Stimulated activated effector memory CD8-positive, alpha-beta T cell treated with anti-CD3 and anti-CD28 coated beads, Interleukin-12 subunit alpha, Interleukin-12 subunit beta, amount 100 ng/mL, for 72 hours (primary cell): Measurements from ENCODE around the gene GBF1.
"Not testable (repeated sequence)": the region's sequence is repeated elsewhere in the genome, so short reads cannot be mapped to it uniquely, and the experiment has no call there.

Experiments
- ATAC-seq: fragments of 150-1000 bp; cut with Tn5 transposase; 2 replicates; pipeline ENCODE4 v1.10.0; 2021
- DNase-seq, 2 donors: peaks; one replicate each; pipeline ENCODE4 v3.0.0; 2021 to 2022; ENCODE audit warnings: low spot score in 2 of 2
- H3K27ac Mint-ChIP-seq: one replicate; pipeline ENCODE4 v1.8.0; 2022; ENCODE audit warnings: mild to moderate bottlenecking, mixed read lengths
- H3K36me3 Mint-ChIP-seq: one replicate; pipeline ENCODE4 v1.8.0; 2022; ENCODE audit warnings: mild to moderate bottlenecking, mixed read lengths
- H3K4me1 Mint-ChIP-seq: one replicate; pipeline ENCODE4 v1.8.0; 2022; ENCODE audit warnings: mixed read lengths
- H3K4me3 Mint-ChIP-seq: one replicate; pipeline ENCODE4 v1.8.0; 2022; ENCODE audit warnings: mild to moderate bottlenecking, mixed read lengths
- H3K9me3 Mint-ChIP-seq: one replicate; pipeline ENCODE4 v1.8.0; 2022; ENCODE audit warnings: mixed read lengths

Gene GBF1

DNA sequence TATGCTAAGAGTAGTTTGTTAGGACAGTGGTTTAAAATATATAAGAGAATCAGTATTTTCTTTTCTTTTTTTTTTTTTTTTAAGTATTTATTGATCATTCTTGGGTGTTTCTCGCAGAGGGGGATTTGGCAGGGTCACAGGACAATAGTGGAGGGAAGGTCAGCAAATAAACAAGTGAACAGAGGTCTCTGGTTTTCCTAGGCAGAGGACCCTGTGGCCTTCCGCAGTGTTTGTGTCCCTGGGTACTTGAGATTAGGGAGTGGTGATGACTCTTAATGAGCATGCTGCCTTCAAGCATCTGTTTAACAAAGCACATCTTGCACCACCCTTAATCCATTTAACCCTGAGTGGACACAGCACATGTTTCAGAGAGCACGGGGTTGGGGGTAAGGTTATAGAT lies 55.6 kb downstream of the GBF1 start:
- H3K4me3 Mint-ChIP-seq, H3K27ac Mint-ChIP-seq, DNase-seq, ATAC-seq, H3K9me3 Mint-ChIP-seq: not testable (repeated sequence)
- Mint-ChIP-seq H3K36me3 (peaks cover 13% of the 10 kb centered on the region), H3K4me1 (peaks cover 19% of the 10 kb centered on the region)

DNA sequence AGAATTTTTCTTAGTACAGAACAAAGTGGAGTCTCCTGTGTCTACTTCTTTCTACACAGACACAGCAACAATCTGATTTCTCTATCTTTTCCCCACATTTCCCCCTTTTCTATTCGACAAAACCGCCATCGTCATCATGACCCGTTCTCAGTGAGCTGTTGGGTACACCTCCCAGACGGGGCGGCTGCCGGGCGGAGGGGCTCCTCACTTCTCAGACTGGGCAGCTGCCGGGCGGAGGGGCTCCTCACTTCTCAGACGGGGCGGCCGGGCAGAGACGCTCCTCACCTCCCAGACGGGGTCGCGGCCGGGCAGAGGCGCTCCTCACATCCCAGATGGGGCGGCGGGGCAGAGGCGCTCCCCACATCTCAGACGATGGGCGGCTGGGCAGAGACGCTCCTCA lies 56.0 kb downstream of the GBF1 start:
- peaks cover 13% of the 10 kb centered on the region for H3K36me3 Mint-ChIP-seq
- not testable (repeated sequence) for ATAC-seq, H3K4me3 Mint-ChIP-seq, DNase-seq, H3K9me3 Mint-ChIP-seq, H3K27ac Mint-ChIP-seq
- H3K4me1 Mint-ChIP-seq, result peaks cover 19% of the 10 kb centered on the region

DNA sequence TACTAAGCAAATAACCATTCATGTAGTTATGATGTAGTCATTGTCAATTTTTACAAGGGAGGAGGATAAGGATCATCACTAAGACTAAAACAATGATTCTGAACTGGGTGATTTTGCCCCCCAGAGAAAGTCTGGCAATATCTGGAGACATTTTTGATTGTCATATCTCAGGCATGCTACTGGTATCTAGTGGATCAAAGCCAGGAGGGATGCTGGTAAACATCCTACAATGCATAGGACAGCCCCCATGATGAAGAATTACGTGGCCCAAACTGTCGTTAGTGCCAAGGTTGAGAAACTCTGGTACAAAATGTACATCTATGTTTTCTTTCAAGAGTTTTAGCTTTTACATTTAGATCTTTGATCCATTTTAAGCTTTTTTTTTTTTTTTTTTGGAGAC lies 57.3 kb downstream of the GBF1 start:
- ATAC-seq, result no peak
- H3K27ac Mint-ChIP-seq, result no peak overlapping the region
- peaks cover 19% of the 10 kb centered on the region for H3K4me1 Mint-ChIP-seq
- no peak overlapping the region for H3K4me3 Mint-ChIP-seq
- DNase-seq, result no peak
- peaks cover 17% of the 10 kb centered on the region for H3K36me3 Mint-ChIP-seq
- H3K9me3 Mint-ChIP-seq, result no peaks in the 10 kb centered on the region

DNA sequence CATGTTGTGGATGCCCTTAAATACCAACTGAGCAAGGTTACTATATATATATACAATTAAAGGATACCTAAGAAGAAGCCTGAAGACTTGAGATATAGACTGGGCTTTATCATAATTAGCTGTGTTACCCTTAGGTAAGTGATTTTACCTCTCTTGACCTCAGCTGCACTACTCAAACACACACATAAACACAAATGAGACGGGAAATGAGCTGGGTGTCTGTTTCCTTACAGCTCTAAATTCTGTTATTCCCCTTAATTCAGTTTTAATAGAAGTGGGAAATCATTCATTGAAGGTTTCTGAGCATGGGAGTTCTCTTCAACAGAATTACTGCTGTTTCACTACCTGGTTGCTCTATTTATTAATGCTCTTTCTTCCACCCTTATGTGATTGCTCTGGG lies 60.7 kb downstream of the GBF1 start:
- H3K4me3 Mint-ChIP-seq, result no peak overlapping the region
- ATAC-seq, result no peak
- H3K9me3 Mint-ChIP-seq, result no peaks in the 10 kb centered on the region
- H3K4me1 Mint-ChIP-seq, result peaks cover 21% of the 10 kb centered on the region
- no peak overlapping the region for H3K27ac Mint-ChIP-seq
- H3K36me3 Mint-ChIP-seq, result peaks cover 16% of the 10 kb centered on the region
- no peak for DNase-seq

DNA sequence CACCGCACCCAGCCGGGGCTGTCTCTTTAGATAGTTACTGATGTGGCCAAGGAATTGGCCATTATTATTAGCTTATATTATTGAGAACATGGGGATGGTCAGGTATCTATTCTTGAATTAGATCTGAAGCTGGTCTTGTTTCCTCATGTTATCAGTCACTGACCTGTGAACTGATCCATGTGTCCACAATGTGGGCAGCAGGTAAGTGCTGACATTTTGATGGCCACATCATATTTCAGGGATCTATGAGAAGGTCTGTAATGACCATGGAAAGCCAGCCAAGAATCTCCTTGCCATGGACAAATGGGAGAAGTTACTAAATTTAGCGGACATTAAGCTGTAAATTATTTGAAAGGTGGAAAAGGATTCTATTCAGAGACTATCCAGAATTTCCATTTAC lies 61.4 kb downstream of the GBF1 start:
- H3K4me3 Mint-ChIP-seq, result no peak overlapping the region
- no peak for DNase-seq
- no peak overlapping the region for H3K27ac Mint-ChIP-seq
- peaks cover 28% of the 10 kb centered on the region for H3K4me1 Mint-ChIP-seq
- no peaks in the 10 kb centered on the region for H3K9me3 Mint-ChIP-seq
- no peak for ATAC-seq
- peaks cover 16% of the 10 kb centered on the region for H3K36me3 Mint-ChIP-seq

- H3K4me3 Mint-ChIP-seq, DNase-seq, ATAC-seq, H3K9me3 Mint-ChIP-seq, H3K27ac Mint-ChIP-seq: not testable (repeated sequence)
- Mint-ChIP-seq H3K4me1 (peaks cover 44% of the 10 kb centered on the region), H3K36me3 (peaks cover 16% of the 10 kb centered on the region)
These were observed 63.0 kb downstream of the GBF1 start for GRCh38 chr10:102308318-102308717.

DNA sequence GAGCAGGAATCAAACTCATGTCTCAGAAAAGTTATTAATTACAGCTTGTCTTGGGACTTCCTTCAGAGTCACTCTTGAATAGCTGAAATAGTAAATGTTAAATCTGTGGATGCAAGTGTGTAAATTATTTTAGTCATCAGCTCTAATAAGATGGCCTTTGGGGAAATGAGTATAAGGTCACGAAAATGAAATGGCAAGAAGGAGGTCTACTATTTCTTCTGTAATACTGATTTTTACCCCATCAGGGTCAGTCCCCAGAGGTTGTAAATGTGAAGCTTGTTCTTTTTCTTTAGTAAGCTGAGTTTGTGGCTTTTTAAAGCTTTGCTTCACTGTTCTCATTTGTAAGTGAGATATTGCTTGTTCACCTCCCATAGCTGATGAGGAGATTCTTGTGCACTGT lies 63.9 kb downstream of the GBF1 start:
- no peaks in the 10 kb centered on the region for H3K9me3 Mint-ChIP-seq
- peak overlapping the region; percentile 3 for H3K27ac Mint-ChIP-seq
- no peak for ATAC-seq
- no peak overlapping the region for H3K4me3 Mint-ChIP-seq
- H3K4me1 Mint-ChIP-seq, result peaks cover 49% of the 10 kb centered on the region
- DNase-seq, result no peak
- H3K36me3 Mint-ChIP-seq, result peaks cover 16% of the 10 kb centered on the region

DNA sequence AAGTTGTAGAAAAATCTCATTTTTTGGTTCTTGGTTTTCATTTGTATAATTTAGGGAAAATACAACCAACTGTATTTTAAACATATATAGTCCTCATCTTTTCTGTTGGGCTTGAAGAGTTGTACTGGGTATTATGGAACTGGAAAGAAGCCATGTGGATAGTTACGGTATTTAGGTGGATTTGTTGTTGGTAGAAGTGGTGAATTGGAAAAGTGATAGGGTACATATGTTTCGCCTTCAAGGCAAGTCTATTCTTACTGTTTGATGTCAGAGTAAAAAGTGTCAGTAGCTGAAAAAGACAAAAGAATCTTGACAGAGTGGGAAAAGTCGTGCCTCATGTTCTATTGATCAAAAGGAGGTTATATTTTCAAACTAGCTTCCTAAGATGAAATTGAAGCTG lies 64.6 kb downstream of the GBF1 start:
- ATAC-seq, result no peak
- no peak overlapping the region for H3K27ac Mint-ChIP-seq
- no peaks in the 10 kb centered on the region for H3K9me3 Mint-ChIP-seq
- H3K36me3 Mint-ChIP-seq, result peaks cover 19% of the 10 kb centered on the region
- H3K4me1 Mint-ChIP-seq, result peaks cover 56% of the 10 kb centered on the region
- no peak overlapping the region for H3K4me3 Mint-ChIP-seq
- DNase-seq, result no peak

DNA sequence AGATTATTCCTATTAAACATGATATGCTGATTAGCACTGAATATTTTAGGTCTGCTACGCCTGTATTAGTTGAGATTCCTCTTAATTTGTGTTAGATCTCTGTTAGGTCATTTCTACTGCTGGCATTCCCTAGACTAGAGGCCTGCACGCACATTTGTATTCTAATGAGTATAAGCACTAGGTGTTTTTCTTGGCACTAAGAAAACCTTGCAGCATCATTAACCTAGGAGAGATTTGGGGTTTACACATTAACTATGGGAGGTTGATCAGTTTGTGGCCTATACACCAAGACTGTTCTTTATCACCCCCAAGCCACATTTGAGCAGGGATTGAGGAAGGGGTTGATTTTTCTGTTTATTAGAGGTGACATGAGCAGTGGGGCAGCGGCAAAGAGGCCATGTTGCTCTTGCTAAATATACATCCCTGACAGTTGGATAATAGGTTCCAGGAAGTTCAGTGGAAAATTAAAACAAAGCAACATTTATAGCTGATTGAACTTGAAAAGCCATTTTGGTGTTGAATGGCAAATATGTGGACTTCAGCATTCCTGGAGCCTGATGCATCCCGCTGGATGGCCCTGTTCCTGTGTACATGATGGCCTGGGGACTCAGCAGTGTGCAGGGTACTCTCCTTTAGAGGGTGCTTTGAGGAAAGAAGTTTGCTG lies 65.2 kb downstream of the GBF1 start:
- H3K9me3 Mint-ChIP-seq, result no peaks in the 10 kb centered on the region
- H3K27ac Mint-ChIP-seq, result peak overlapping the region; percentile 1
- H3K4me1 Mint-ChIP-seq, result peaks cover 56% of the 10 kb centered on the region
- ATAC-seq (no peak), DNase-seq (no peak)
- peaks cover 17% of the 10 kb centered on the region for H3K36me3 Mint-ChIP-seq
- no peak overlapping the region for H3K4me3 Mint-ChIP-seq

GRCh38 chr10:102311025-102311420 lies 65.7 kb downstream of the GBF1 start:
- H3K4me3 Mint-ChIP-seq, result no peak overlapping the region
- no peak for ATAC-seq
- peaks cover 17% of the 10 kb centered on the region for H3K36me3 Mint-ChIP-seq
- no peaks in the 10 kb centered on the region for H3K9me3 Mint-ChIP-seq
- H3K4me1 Mint-ChIP-seq, result peaks cover 56% of the 10 kb centered on the region
- H3K27ac Mint-ChIP-seq, result peak overlapping the region; percentile 1
- DNase-seq, result no peak

- H3K27ac Mint-ChIP-seq, result peak overlapping the region; percentile 68
- no peak overlapping the region for H3K4me3 Mint-ChIP-seq
- DNase-seq, result no peak
- ATAC-seq, result peak; percentile 78
- peaks cover 12% of the 10 kb centered on the region for H3K36me3 Mint-ChIP-seq
- H3K9me3 Mint-ChIP-seq, result no peaks in the 10 kb centered on the region
- peaks cover 56% of the 10 kb centered on the region for H3K4me1 Mint-ChIP-seq
These were observed 67.4 kb downstream of the GBF1 start for GRCh38 chr10:102312683-102313082.

- Mint-ChIP-seq H3K36me3 (peaks cover 7% of the 10 kb centered on the region), H3K4me3 (no peak overlapping the region), H3K4me1 (peaks cover 56% of the 10 kb centered on the region), H3K9me3 (no peaks in the 10 kb centered on the region), H3K27ac (peak overlapping the region; percentile 68)
- DNase-seq, result no peak
- ATAC-seq, result no peak
These were observed 68.0 kb downstream of the GBF1 start for GRCh38 chr10:102313221-102313896.

GRCh38 chr10:102314801-102315200 lies 69.5 kb downstream of the GBF1 start:
- peaks cover 47% of the 10 kb centered on the region for H3K4me1 Mint-ChIP-seq
- ATAC-seq, result no peak
- H3K36me3 Mint-ChIP-seq, result peaks cover 7% of the 10 kb centered on the region
- no peak overlapping the region for H3K27ac Mint-ChIP-seq
- no peak for DNase-seq
- H3K4me3 Mint-ChIP-seq, result no peak overlapping the region
- H3K9me3 Mint-ChIP-seq, result no peaks in the 10 kb centered on the region

GRCh38 chr10:102316421-102316820 lies 71.1 kb downstream of the GBF1 start:
- H3K36me3 Mint-ChIP-seq, result peaks cover 7% of the 10 kb centered on the region
- no peak overlapping the region for H3K4me3 Mint-ChIP-seq
- no peak for DNase-seq
- H3K4me1 Mint-ChIP-seq, result peaks cover 37% of the 10 kb centered on the region
- no peak overlapping the region for H3K27ac Mint-ChIP-seq
- no peaks in the 10 kb centered on the region for H3K9me3 Mint-ChIP-seq
- ATAC-seq, result no peak

GRCh38 chr10:102322914-102323313 lies 77.6 kb downstream of the GBF1 start:
- ATAC-seq (peak; percentile 89), DNase-seq (peak in 1 of 2 donors; percentile 62)
- Mint-ChIP-seq H3K4me1 (peaks cover 31% of the 10 kb centered on the region), H3K36me3 (peaks cover 11% of the 10 kb centered on the region), H3K27ac (peak overlapping the region; percentile 72), H3K9me3 (no peaks in the 10 kb centered on the region), H3K4me3 (no peak overlapping the region)

DNA sequence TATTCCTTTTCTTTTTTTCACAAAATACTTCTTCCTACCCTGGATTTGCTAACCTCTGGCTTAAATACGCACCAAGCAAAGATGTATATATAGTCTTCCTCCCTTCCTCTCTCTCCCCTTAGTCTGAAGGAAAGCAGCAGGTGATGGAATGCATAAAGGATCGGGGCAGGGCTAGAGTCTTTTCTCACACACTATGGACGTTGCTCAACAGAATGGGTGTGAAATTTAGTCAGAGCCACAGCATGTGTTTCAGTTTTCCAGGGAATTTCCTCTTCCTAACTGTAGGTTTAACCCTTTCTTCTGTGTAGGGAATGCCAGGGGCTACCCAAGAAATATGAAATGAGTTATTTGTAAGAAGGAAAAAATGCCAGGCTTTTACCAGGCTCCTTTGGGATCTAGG lies 78.7 kb downstream of the GBF1 start:
- Mint-ChIP-seq H3K4me3 (no peak overlapping the region), H3K9me3 (no peaks in the 10 kb centered on the region), H3K36me3 (peaks cover 11% of the 10 kb centered on the region), H3K4me1 (peaks cover 31% of the 10 kb centered on the region), H3K27ac (no peak overlapping the region)
- DNase-seq (no peak), ATAC-seq (no peak)
